GM23338 (cell line): Measurements from ENCODE around the gene CEP72. TPM values are rescaled to one million over a fixed set of nuclear protein-coding genes. Genes with fewer than 3 reads are reported as not detected.
"Not testable (repeated sequence)": the region's sequence is repeated elsewhere in the genome, so short reads cannot be mapped to it uniquely, and the experiment has no call there.

ENCODE experiments used
- ATAC-seq: fragments of 200-7000 bp; cut with Tn5 transposase; 3 replicates; pipeline ENCODE4 v1.9.1; 2020
- DNase-seq: peaks from one replicate; pipeline ENCODE4 v3.0.0-alpha.2; 2015; ENCODE audit warnings: low spot score
- H2AFZ ChIP-seq: fragments of 200-600 bp; sonication (generic); 2 replicates; pipeline ENCODE4 v1.8.0; 2016; ENCODE audit warnings: antibody characterized with exemption, mild to moderate bottlenecking, moderate library complexity
- H3F3A ChIP-seq: fragments of 200-600 bp; sonication (generic); replicated peaks from 2 replicates; pipeline ENCODE4 v1.8.0; 2017; ENCODE audit warnings: antibody characterized with exemption, mixed run types, low read depth
- H3K27ac ChIP-seq: fragments of 200-600 bp; sonication (generic); 2 replicates; pipeline ENCODE4 v1.6.1; 2016; ENCODE audit warnings: low read depth
- H3K27me3 ChIP-seq: fragments of 200-600 bp; sonication (generic); 2 replicates; pipeline ENCODE4 v1.8.0; 2016; ENCODE audit warnings: mild to moderate bottlenecking, mixed run types, moderate library complexity; ENCODE audit not compliant: insufficient read depth
- H3K36me3 ChIP-seq: fragments of 200-600 bp; sonication (generic); 2 replicates; pipeline ENCODE4 v1.8.0; 2016; ENCODE audit warnings: mild to moderate bottlenecking; ENCODE audit not compliant: insufficient read depth
- H3K4me1 ChIP-seq: fragments of 200-600 bp; sonication (generic); 2 replicates; pipeline ENCODE4 v1.8.0; 2016; ENCODE audit warnings: mild to moderate bottlenecking, moderate library complexity; ENCODE audit not compliant: insufficient read depth
- H3K4me2 ChIP-seq: fragments of 200-600 bp; sonication (generic); 2 replicates; pipeline ENCODE4 v1.7.1; 2017; ENCODE audit warnings: mixed run types
- H3K4me3 ChIP-seq: fragments of 200-600 bp; sonication (generic); 2 replicates; pipeline ENCODE4 v1.6.1; 2016; ENCODE audit warnings: mixed run types
- H3K79me2 ChIP-seq: fragments of 200-600 bp; sonication (generic); replicated peaks from 2 replicates; pipeline ENCODE4 v1.8.0; 2017; ENCODE audit warnings: mild to moderate bottlenecking; ENCODE audit not compliant: insufficient read depth
- H3K9me2 ChIP-seq: fragments of 200-600 bp; sonication (generic); 2 replicates; pipeline ENCODE4 v1.8.0; 2017; ENCODE audit not compliant: insufficient read depth
- H4K20me1 ChIP-seq: fragments of 200-600 bp; sonication (generic); replicated peaks from 2 replicates; pipeline ENCODE4 v1.8.0; 2017; ENCODE audit warnings: mild to moderate bottlenecking; ENCODE audit not compliant: insufficient read depth
- H3K27ac Mint-ChIP-seq: 2 replicates; pipeline ENCODE4 v1.8.0; 2020; ENCODE audit warnings: inconsistent platforms, mild to moderate bottlenecking, moderate library complexity, mixed read lengths
- H3K27me3 Mint-ChIP-seq: 3 replicates; pipeline ENCODE4 v1.8.0; 2022; ENCODE audit warnings: low read depth, mild to moderate bottlenecking, moderate library complexity, mixed read lengths, inconsistent platforms; ENCODE audit not compliant: insufficient read depth, poor library complexity
- H3K36me3 Mint-ChIP-seq: 3 replicates; pipeline ENCODE4 v1.8.0; 2021; ENCODE audit warnings: low read depth, mild to moderate bottlenecking, inconsistent platforms, moderate library complexity, mixed read lengths
- H3K4me1 Mint-ChIP-seq: 3 replicates; pipeline ENCODE4 v1.8.0; 2020; ENCODE audit warnings: mild to moderate bottlenecking, inconsistent platforms, mixed read lengths
- H3K4me3 Mint-ChIP-seq: 3 replicates; pipeline ENCODE4 v1.8.0; 2021; ENCODE audit warnings: moderate library complexity, mild to moderate bottlenecking, inconsistent platforms, mixed read lengths
- H3K9me3 Mint-ChIP-seq: 3 replicates; pipeline ENCODE4 v1.8.0; 2020; ENCODE audit warnings: moderate library complexity, mild to moderate bottlenecking, inconsistent platforms, mixed read lengths
- POLR2AphosphoS5 ChIP-seq: IDR thresholded peaks from 2 replicates; pipeline ENCODE4 v1.6.1; 2016; ENCODE audit warnings: antibody characterized with exemption, low read depth
- REST ChIP-seq: IDR thresholded peaks from one replicate; pipeline ENCODE4 v1.6.1; 2018; ENCODE audit warnings: antibody characterized with exemption; ENCODE audit not compliant: unreplicated experiment
- ZNF114 ChIP-seq: fragments of 250-450 bp; sonication (Bioruptor Pico); IDR thresholded peaks from 2 replicates; pipeline ENCODE4 v1.5.0; 2020; ENCODE audit warnings: mild to moderate bottlenecking, moderate library complexity
- polyA plus RNA-seq: library from polyadenylated mRNA; unstranded; fragments of >200 nt; fragmentation: Nextera tagmentation; extraction: Ambion mirVana; gene quantifications from 2 replicates; pipeline ENCODE4 v1.2.1, GENCODE V29; 2016
- total RNA-seq: library from RNA; depleted of rRNA; stranded (reverse); fragments of >200 nt; shearing (Covaris generic); gene quantifications from 2 replicates; pipeline ENCODE4 v1.2.3, GENCODE V29; 2014

The CEP72 gene
- total and polyA plus RNA-seq, 2 experiments from 2014 or later = 15.5 to 27.1 TPM

DNA sequence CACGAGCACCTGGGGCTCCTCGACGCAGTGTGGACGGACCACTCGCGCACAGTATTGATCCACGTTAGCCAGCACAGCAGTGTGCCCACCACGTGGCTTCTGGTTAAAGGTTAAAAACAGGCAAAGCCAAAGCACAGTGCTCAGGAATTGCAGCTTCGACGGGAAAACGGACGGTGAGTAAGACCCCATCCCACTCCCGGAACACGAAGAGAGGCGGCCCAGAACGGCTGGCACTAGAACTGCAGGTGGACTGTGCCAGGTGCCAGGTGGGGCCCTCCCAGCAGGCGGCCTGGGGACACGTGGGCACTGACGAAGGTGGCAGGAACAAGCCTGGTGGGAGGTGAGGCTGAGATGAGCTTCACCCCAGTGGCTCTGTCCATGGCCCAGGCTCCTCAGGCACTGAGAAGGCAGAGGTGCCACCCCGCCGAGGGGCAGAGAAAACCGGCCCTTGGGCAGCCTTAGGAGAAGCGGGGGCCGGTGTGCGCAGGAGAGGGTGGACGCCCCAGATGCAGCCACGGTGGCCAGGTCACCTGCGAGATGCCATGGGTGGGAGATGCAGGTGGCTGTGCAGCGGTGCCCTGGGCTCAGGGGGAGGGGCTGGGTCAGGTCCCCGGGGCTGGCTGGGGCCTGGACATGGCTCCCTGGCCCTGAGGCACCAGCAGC lies 76.3 kb downstream of the CEP72 start:
- H3K36me3 Mint-ChIP-seq, H4K20me1 ChIP-seq, H3K4me1 ChIP-seq, DNase-seq, H3K9me3 Mint-ChIP-seq, H3K27me3 ChIP-seq, ATAC-seq, H3F3A ChIP-seq, H3K4me3 Mint-ChIP-seq, H2AFZ ChIP-seq, H3K4me3 ChIP-seq, H3K4me2 ChIP-seq, H3K79me2 ChIP-seq, H3K27ac Mint-ChIP-seq, H3K4me1 Mint-ChIP-seq, H3K27ac ChIP-seq, H3K9me2 ChIP-seq, H3K36me3 ChIP-seq: not testable (repeated sequence)
- H3K27me3 Mint-ChIP-seq = peaks cover 15% of the 10 kb centered on the region

DNA sequence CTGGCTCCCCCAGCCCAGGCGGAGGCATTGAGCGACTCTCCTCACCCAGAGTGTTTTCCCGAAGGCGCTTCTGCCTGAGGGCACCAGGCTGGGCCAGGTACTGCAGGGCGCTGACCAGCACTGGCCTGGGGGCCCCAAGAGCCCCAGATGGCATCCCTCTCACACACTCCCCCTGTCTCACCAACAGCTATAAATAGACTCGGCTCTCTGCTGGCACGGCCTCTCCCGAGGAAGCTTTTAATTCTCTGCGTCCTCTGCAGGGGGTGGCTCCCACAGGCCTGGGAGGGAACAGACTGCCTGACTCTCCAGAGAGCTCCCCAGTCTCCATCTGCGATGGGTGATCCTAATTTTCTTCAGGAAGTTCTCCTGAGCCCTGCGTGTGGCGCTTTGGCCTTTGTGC lies 78.2 kb downstream of the CEP72 start:
- H3F3A ChIP-seq, H3K27me3 Mint-ChIP-seq, H3K27ac ChIP-seq, H3K79me2 ChIP-seq, H4K20me1 ChIP-seq, H3K36me3 ChIP-seq, H3K9me3 Mint-ChIP-seq, H2AFZ ChIP-seq, H3K9me2 ChIP-seq, H3K36me3 Mint-ChIP-seq, H3K27ac Mint-ChIP-seq, H3K4me3 ChIP-seq, H3K4me1 ChIP-seq, DNase-seq, H3K4me3 Mint-ChIP-seq, H3K4me1 Mint-ChIP-seq, H3K4me2 ChIP-seq: not testable (repeated sequence)
- peak; percentile 38 for ATAC-seq
- peaks cover 13% of the 10 kb centered on the region for H3K27me3 ChIP-seq

DNA sequence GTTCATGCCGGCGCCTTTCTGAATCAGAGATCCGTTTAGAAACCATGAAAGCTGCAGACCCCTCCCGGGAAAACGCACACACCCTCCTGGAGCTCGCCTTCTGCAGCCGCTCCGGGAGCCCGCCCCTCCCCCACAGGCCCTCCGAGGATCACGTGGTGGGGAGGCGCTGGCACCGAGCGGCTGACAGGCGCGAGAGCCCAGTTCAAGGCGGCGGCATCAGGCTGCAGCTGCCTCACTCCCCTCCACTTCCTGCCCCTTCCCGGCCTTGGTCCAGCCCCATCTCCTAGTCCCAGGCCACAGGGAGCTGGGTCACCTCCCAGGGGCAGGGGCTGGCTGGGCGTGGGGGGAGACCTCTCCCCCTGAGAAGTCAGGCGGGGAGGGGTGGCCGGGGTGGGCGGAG lies 78.9 kb downstream of the CEP72 start:
- not testable (repeated sequence) for H3F3A ChIP-seq, H3K36me3 Mint-ChIP-seq, H3K4me1 Mint-ChIP-seq, H4K20me1 ChIP-seq, H3K4me3 ChIP-seq, H3K4me3 Mint-ChIP-seq, H3K4me2 ChIP-seq, H3K27ac Mint-ChIP-seq, DNase-seq, H3K36me3 ChIP-seq, H3K79me2 ChIP-seq, H2AFZ ChIP-seq, H3K9me2 ChIP-seq, H3K27me3 Mint-ChIP-seq, H3K9me3 Mint-ChIP-seq, H3K27ac ChIP-seq, H3K4me1 ChIP-seq
- peak; percentile 49 for ATAC-seq
- H3K27me3 ChIP-seq = peaks cover 13% of the 10 kb centered on the region

DNA sequence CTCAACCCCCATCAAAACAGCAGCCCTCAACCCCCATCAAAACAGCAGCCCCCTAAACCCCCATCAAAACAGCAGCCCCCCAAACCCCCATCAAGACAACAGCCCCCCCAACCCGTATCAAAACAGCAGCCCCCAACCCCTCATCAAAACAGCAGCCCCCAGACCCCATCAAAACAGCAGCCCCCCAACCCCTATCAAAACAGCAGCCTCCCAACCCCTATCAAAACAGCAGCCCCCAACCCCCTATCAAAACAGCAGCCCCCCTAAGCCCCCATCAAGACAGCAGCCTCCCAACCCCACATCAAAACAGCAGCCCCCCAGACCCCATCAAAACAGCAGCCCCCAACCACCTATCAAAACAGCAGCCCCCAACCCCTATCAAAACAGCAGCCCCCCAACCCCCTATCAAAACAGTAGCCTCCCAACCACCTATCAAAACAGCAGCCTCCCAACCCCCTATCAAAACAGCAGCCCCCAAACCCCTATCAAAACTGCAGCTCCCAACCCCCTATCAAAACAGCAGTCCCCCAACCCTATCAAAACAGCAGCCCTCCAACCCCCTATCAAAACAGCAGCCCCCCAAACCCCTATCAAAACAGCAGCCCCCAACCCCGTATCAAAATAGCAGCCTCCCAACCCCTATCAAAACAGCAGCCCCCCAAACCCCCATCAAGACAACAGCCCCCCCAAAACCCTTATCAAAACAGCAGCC lies 79.8 kb downstream of the CEP72 start:
- Histone ChIP-seq H4K20me1 (no peaks in the 10 kb centered on the region), H3K79me2 (no peaks in the 10 kb centered on the region), H3K27me3 (peaks cover 13% of the 10 kb centered on the region), H3K4me3 (no peak overlapping the region), H3K36me3 (no peaks in the 10 kb centered on the region), H3K27ac (no peak overlapping the region), H3K4me1 (no peaks in the 10 kb centered on the region; the same call in 1 of the 2 replicates), H3K9me2 (no peaks in the 10 kb centered on the region), H3K4me2 (no peak overlapping the region; the same call in 1 of the 2 replicates), H3F3A (no peaks in the 10 kb centered on the region), H2AFZ (no peak overlapping the region)
- DNase-seq (peak; percentile 17), ATAC-seq (no peak)
- peaks cover 3% of the 10 kb centered on the region for H3K9me3 Mint-ChIP-seq
- H3K4me3 Mint-ChIP-seq = no peak overlapping the region
- H3K36me3 Mint-ChIP-seq = peaks cover 2% of the 10 kb centered on the region; the same call in 2 of the 3 replicates
- no peaks in the 10 kb centered on the region for H3K4me1 Mint-ChIP-seq
- no peak overlapping the region for H3K27ac Mint-ChIP-seq
- peaks cover 9% of the 10 kb centered on the region for H3K27me3 Mint-ChIP-seq
- TF ChIP-seq REST = no peak
- TF ChIP-seq ZNF114 (CRISPR knock-in tag) = no peak
- TF ChIP-seq POLR2AphosphoS5 = no peak
